ENCODE data around the gene CNFN.
"Not testable (repeated sequence)": the region's sequence is repeated elsewhere in the genome, so short reads cannot be mapped to it uniquely, and the experiment has no call there.

The CNFN gene

DNA sequence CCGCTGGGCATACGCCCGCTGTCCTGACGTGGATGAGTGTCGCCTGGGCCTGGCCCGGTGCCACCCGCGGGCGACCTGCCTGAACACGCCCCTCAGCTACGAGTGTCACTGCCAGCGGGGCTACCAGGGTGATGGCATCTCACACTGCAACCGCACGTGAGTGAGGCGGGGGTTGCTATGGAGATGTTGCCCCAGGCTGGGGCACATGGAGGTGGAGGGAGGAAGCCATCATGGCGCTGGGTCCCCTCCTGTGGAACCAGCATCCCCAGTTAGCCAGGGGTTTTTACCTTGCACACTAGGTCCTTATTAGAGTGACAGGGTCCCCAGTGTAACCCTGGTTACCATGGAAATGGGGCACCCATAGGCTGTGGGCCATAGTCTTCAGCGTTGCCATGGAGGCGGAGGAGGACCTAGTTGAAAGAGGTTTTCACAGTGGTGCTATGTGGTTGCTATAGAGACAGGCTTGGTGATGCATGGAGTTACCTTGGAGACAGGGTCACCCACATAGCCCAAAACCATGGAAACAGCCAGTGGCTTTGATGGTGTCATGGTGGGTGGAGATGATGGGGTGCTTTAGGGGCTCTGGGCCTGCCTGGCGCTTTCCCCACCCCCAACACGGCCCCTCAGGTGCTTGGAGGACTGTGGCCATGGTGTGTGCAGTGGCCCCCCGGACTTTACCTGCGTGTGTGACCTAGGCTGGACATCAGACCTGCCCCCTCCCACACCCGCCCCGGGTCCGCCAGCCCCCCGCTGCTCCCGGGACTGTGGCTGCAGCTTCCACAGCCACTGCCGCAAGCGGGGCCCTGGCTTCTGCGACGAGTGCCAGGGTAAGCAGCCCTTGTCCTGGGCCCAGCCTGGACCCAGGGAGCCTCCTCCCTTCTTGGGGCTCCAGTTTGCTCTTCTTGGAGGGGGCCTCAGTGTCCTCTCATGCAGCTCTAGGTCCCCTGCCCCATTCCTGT lies 37.5 kb downstream of the CNFN start:
- no peaks in the 10 kb centered on the region for H3K27me3 Mint-ChIP-seq
- peaks cover 50% of the 10 kb centered on the region for H3K36me3 Mint-ChIP-seq
- no peak overlapping the region for H3K4me3 Mint-ChIP-seq
- ATAC-seq = peak; percentile 58
- H3K27ac Mint-ChIP-seq = no peak overlapping the region
- peaks cover 14% of the 10 kb centered on the region for H3K4me1 Mint-ChIP-seq
- H3K9me3 Mint-ChIP-seq = no peaks in the 10 kb centered on the region

DNA sequence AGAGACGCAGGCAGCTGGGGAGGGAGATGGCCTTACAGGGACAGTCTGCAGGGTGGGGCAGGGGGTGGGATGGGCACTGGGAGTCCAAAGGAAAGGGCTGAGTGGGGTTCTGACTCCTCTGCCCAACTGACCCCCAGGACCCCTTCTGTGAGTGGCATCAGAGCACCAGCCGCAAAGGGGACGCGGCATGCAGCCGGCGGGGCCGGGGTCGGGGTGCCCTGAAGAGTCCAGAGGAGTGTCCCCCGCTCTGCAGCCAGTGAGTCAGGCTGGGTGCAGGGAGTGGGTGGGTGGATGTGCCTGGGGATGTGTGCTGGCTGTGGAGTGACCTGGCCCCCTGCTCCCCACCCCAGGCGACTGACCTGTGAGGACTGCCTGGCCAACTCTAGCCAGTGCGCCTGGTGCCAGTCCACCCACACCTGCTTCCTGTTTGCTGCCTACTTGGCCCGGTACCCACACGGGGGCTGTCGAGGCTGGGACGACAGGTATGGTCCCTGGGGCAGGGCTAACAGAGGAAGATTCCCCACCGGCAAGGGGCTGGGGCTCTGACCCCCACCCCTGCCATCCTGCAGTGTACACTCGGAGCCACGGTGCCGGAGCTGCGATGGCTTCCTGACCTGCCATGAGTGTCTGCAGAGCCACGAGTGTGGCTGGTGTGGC lies 38.9 kb downstream of the CNFN start:
- Mint-ChIP-seq H3K4me1 (peaks cover 11% of the 10 kb centered on the region), H3K27ac (no peak overlapping the region), H3K27me3 (no peaks in the 10 kb centered on the region), H3K9me3 (no peaks in the 10 kb centered on the region), H3K4me3 (no peak overlapping the region), H3K36me3 (peaks cover 47% of the 10 kb centered on the region)
- ATAC-seq = no peak

DNA sequence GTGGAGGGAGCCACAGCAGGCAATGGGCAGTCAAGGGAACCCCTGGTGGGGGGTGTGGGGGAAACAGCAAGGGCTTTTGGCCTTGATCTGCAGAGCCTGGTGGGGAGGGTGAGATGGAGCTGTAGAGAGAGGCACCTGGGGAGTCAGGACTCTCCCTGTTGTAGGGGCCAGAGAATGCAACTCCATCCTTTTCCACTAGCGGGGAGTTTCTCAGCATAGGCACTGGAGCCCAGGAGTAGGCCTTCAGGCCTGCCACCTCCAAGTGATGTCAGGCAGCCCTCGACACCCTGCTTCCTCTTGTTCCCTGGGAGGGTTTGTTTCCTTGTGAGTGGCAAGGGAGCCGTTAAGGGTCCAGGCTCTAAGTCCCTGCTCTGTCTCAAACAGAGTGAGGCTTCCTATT lies 39.7 kb downstream of the CNFN start:
- Mint-ChIP-seq H3K4me3 (no peak overlapping the region), H3K36me3 (peaks cover 46% of the 10 kb centered on the region), H3K27ac (no peak overlapping the region), H3K27me3 (no peaks in the 10 kb centered on the region), H3K9me3 (no peaks in the 10 kb centered on the region), H3K4me1 (peaks cover 11% of the 10 kb centered on the region)
- no peak for ATAC-seq

DNA sequence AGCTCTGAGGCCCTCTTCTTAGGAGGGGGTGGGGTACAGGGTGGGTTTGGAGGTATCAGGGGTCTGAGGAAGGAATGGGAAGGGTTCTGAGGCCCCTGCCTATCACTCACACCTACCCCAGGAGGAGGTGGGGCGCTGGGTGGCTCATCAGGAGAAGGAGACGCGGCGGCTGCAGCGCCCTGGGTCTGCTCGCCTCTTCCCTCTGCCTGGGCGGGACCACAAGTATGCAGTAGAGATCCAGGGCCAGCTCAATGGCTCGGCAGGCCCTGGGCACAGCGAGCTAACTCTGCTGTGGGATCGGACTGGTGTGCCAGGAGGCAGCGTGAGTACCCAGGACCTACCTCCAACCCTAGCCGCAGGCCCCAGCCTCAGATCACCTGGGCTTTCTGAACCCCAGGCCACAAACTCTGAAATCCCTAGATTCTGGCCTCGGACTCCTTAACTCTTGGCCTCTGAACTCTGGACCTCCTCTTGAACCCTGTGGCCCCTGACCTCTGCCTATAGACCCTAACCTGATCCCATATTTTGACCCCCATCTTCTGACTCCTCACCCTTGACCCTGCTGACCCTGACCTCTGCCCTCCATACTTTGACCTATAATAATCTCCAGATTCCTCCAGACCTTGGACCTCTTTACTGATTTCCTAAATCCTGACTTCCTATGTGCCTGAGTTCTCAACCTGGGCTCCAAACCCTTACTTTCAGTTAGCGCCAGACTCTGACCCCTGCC lies 40.6 kb downstream of the CNFN start:
- no peak for ATAC-seq
- Mint-ChIP-seq H3K4me3 (no peak overlapping the region), H3K9me3 (no peaks in the 10 kb centered on the region), H3K27ac (no peak overlapping the region), H3K27me3 (no peaks in the 10 kb centered on the region), H3K4me1 (peaks cover 11% of the 10 kb centered on the region), H3K36me3 (peaks cover 49% of the 10 kb centered on the region)

DNA sequence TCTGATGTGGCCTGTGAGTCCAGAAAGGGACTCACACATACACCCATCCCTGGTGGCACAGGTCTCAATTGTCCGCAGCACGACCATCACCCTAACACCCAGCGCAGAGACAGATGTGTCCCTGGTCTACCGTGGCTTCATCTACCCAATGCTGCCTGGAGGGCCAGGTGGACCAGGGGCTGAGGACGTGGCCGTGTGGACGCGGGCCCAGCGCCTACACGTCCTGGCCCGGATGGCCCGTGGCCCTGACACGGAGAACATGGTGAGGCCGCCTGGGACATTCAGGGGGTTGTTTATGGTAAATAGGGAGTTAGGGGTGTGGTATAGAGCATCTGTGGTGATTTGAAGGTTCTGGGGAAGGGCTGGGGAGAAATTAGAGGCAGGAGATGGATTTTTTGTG lies 41.9 kb downstream of the CNFN start:
- no peak for ATAC-seq
- no peak overlapping the region for H3K27ac Mint-ChIP-seq
- H3K9me3 Mint-ChIP-seq = no peaks in the 10 kb centered on the region
- H3K36me3 Mint-ChIP-seq = peaks cover 49% of the 10 kb centered on the region
- peaks cover 11% of the 10 kb centered on the region for H3K4me1 Mint-ChIP-seq
- H3K27me3 Mint-ChIP-seq = no peaks in the 10 kb centered on the region
- no peak overlapping the region for H3K4me3 Mint-ChIP-seq

DNA sequence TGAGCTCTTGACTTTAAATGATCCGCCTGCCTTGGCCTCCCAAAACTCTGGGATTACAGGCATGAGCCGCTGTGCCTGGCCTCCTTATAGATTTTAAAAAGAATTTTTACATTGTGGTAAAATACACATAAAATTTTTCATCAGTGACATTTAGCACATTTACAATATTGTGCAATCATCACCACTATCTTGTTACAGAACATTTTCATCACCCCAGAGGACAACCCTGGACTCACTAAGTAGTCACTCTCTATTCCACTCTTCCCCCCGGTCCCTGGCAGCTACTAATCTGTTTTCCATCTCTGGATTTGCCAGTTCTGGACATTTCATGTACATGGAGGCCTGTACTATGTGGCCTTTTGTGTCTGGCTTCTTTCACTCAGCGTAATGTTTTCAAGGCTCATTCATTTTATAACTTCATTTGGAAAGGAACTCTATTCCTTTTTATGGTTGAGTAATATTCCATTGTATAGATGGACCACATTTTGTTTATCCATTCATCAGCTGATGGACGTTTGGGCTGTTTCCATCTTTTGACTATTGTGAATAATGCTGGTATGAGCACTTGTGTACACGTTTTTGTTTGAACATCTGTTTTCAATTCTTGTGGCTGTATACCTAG lies 44.8 kb downstream of the CNFN start:
- H3K27me3 Mint-ChIP-seq = no peaks in the 10 kb centered on the region
- no peak for ATAC-seq
- H3K9me3 Mint-ChIP-seq = no peaks in the 10 kb centered on the region
- peaks cover 46% of the 10 kb centered on the region for H3K36me3 Mint-ChIP-seq
- H3K4me1 Mint-ChIP-seq = no peaks in the 10 kb centered on the region
- no peak overlapping the region for H3K4me3 Mint-ChIP-seq
- no peak overlapping the region for H3K27ac Mint-ChIP-seq

DNA sequence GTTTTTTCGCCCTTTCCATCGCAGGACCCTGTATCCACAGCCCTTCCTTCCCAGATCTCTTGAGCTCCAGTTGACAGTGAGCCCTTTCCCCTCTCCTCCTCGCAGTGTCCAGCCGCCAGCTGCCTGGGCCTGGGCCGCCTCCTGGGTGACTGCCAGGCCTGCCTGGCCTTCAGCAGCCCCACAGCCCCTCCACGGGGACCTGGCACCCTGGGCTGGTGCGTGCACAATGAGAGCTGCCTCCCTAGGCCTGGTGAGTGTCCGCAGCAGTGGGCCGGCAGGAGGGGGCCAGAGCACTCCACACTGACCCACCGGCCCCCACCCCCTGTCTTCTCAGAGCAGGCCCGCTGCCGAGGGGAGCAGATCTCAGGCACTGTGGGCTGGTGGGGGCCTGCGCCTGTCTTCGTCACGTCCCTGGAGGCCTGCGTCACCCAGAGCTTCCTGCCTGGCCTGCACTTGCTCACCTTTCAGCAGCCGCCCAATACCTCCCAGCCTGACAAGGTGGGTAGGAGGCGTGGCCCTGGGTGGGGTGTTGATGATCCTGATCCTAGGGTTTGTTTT lies 45.7 kb downstream of the CNFN start:
- no peaks in the 10 kb centered on the region for H3K9me3 Mint-ChIP-seq
- ATAC-seq = no peak

DNA sequence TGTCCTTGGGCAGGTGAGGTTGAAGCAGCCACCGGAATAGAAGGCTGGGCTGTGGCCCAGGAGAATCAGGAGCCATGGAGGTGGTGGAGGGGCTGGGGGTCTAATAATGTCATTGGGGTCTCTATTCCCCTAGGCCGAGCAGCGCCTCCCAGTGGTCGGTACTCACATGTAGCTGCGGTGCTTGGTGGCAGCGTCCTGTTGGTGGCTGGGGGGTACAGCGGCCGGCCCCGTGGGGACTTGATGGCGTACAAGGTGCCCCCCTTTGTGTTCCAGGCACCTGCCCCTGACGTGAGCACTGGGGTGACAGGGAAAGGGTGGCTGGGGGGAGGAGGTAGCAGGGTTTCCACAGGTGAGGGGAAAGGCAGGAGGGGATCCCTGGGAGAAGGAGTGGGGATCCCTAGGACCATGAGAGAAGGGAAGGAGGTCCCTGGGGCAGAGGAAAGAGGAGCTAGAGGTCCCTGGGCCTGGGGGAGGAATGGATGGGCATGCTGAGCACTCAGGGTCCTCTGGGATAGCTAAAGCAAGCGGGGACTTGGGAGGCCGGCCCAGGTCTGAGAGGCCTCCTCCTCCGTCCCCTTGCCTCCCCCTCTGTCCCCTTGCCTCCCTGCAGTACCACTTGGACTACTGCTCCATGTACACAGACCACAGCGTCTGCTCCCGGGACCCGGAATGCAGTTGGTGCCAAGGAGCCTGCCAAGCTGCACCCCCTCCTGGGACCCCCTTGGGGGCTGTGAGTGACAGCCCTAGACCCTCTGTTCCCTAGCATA lies 46.6 kb downstream of the CNFN start:
- H3K27ac Mint-ChIP-seq = peak overlapping the region; percentile 4
- H3K9me3 Mint-ChIP-seq = no peaks in the 10 kb centered on the region
- peaks cover 39% of the 10 kb centered on the region for H3K36me3 Mint-ChIP-seq
- ATAC-seq = no peak
- no peak overlapping the region for H3K4me3 Mint-ChIP-seq
- no peaks in the 10 kb centered on the region for H3K27me3 Mint-ChIP-seq
- H3K4me1 Mint-ChIP-seq = no peaks in the 10 kb centered on the region

More for the DNA sequence above, 45.7 kb downstream of the CNFN start:
- H3K36me3 Mint-ChIP-seq = peaks cover 40% of the 10 kb centered on the region
- no peaks in the 10 kb centered on the region for H3K27me3 Mint-ChIP-seq
- H3K27ac Mint-ChIP-seq = no peak overlapping the region
- no peak overlapping the region for H3K4me3 Mint-ChIP-seq
- H3K4me1 Mint-ChIP-seq = no peaks in the 10 kb centered on the region

DNA sequence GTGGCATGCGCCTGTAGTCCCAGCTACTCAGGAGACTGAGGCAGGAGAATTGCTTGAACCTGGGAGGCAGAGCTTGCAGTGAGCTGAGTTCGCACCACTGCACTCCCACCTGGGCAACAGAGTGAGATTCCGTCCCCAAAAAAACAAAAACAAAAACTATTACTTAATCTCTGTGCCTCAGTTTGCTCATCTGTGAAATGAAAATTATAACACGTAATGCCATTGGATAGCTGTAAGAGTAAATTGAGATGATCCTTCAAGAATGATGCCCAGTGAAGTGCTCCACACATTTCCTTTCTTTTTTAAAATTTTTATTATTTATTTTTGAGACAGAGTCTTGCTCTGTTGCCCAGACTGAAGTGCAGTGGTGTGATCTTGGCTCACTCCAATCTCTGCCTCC lies 50.2 kb downstream of the CNFN start:
- not testable (repeated sequence) for H3K9me3 Mint-ChIP-seq, H3K4me1 Mint-ChIP-seq, H3K27me3 Mint-ChIP-seq, H3K27ac Mint-ChIP-seq, ATAC-seq, H3K4me3 Mint-ChIP-seq
- peaks cover 22% of the 10 kb centered on the region for H3K36me3 Mint-ChIP-seq

DNA sequence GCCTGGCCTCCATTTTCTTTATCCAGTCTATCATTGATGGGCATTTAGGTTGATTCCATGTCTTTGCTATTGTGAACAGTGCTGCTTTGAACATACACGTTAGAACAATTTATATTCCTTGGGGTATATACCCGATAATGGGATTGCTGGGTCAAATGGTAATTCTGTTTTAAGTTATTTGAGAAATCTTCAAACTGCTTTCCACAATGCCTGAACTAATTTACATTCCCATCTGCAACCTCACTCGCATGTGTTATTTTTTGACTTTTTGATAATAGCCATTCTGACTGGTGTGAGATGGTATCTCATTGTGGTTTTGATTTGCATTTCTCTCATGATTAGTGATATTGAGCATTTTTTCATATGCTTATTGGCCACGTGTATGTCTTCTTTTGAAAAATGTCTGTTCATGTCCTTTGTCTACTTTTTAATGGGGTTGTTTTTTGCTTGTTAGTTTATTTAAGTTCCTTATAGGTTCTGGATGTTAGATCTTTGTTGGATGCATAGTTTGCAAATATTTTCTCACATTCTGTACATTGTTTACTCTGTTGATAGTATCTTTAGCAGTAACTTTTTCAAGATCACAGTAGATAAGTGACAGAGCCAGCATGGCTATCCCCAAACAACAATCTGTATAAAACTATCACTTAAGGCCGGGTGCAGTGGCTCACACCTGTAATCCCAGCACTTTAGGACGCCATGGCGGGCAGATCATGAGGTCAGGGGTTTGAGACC lies 50.8 kb downstream of the CNFN start:
- not testable (repeated sequence) for H3K4me1 Mint-ChIP-seq, H3K9me3 Mint-ChIP-seq, H3K4me3 Mint-ChIP-seq, ATAC-seq, H3K27me3 Mint-ChIP-seq, H3K27ac Mint-ChIP-seq
- peaks cover 16% of the 10 kb centered on the region for H3K36me3 Mint-ChIP-seq

All from stimulated activated memory B cell treated with anti-CD40 and anti-IgM and Interleukin-4, amounts not matched to agents 10 μg/mL and 1 μg/mL and 100 μg/mL, for 72 hours (primary cell).